ENCODE results near the gene EFL1. TPM values are rescaled to one million over a fixed set of nuclear protein-coding genes. Genes with fewer than 3 reads are reported as not detected.

Gene EFL1
- polyA plus RNA-seq, 2 of the 4 experiments (the other 2 are of a cell fraction), result 21.2 to 42.3 TPM

GRCh38 chr15:82129761-82130160, 132.8 kb downstream of the EFL1 start (continued):
- no peak for TF ChIP-seq HMGXB4 (CRISPR knock-in tag; IDR thresholded peaks at IDR 0.05; ENCODE audit: borderline replicate concordance)

- 78% methylated on average over 1 of the region's 1 CpG for WGBS (ENCODE audit: missing lambda C conversion rate)
- no peak overlapping the region for H3K4me3 ChIP-seq
- H3K4me1 ChIP-seq, result peaks cover 45% of the 10 kb centered on the region
- no peaks in the 10 kb centered on the region for H3K9me3 ChIP-seq
- peak; percentile 70 for FAIRE-seq
- no peak overlapping the region for H3K27ac ChIP-seq
- no peak for DNase-seq (ENCODE audit: low read depth in 1 of 2, low spot score in 1 of 2)
- TF ChIP-seq CBX8 (IDR thresholded peaks at IDR 0.05) (no peak), CEBPB (IDR thresholded peaks at IDR 0.05) (peak; percentile 71 to 73; a peak in 3 of 4 replicates), MAFK (IDR thresholded peaks at IDR 0.05; ENCODE audit: partially characterized antibody) (no peak), PHF8 (IDR thresholded peaks at IDR 0.05; ENCODE audit: borderline replicate concordance, low read depth) (no peak), KDM5A (IDR thresholded peaks at IDR 0.05) (no peak)
- TF ChIP-seq, protein P1, sequence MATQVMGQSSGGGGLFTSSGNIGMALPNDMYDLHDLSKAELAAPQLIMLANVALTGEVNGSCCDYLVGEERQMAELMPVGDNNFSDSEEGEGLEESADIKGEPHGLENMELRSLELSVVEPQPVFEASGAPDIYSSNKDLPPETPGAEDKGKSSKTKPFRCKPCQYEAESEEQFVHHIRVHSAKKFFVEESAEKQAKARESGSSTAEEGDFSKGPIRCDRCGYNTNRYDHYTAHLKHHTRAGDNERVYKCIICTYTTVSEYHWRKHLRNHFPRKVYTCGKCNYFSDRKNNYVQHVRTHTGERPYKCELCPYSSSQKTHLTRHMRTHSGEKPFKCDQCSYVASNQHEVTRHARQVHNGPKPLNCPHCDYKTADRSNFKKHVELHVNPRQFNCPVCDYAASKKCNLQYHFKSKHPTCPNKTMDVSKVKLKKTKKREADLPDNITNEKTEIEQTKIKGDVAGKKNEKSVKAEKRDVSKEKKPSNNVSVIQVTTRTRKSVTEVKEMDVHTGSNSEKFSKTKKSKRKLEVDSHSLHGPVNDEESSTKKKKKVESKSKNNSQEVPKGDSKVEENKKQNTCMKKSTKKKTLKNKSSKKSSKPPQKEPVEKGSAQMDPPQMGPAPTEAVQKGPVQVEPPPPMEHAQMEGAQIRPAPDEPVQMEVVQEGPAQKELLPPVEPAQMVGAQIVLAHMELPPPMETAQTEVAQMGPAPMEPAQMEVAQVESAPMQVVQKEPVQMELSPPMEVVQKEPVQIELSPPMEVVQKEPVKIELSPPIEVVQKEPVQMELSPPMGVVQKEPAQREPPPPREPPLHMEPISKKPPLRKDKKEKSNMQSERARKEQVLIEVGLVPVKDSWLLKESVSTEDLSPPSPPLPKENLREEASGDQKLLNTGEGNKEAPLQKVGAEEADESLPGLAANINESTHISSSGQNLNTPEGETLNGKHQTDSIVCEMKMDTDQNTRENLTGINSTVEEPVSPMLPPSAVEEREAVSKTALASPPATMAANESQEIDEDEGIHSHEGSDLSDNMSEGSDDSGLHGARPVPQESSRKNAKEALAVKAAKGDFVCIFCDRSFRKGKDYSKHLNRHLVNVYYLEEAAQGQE (IDR thresholded peaks at IDR 0.05), result no peak
- POLR2A ChIA-PET, result no interaction called here
- ATAC-seq, result no peak
- CTCF ChIA-PET, result interaction anchor here (1.1 to 33.1 kb wide), 3 partner anchors 11 to 22 kb away, joined by 4 to 570 read pairs (median 16); no protein-coding TSS in a partner anchor
- H3K4me2 ChIP-seq, result peak overlapping the region; percentile 56
These were observed 133.3 kb downstream of the EFL1 start for GRCh38 chr15:82129149-82129692.

GRCh38 chr15:82128401-82129148, 134.0 kb downstream of the EFL1 start:
- no peak overlapping the region for H3K4me3 ChIP-seq
- FAIRE-seq (no peak), ATAC-seq (no peak), DNase-seq (ENCODE audit: low read depth in 1 of 2, low spot score in 1 of 2) (no peak)
- H3K4me1 ChIP-seq, result peaks cover 43% of the 10 kb centered on the region
- H3K4me2 ChIP-seq, result no peak overlapping the region
- H3K9me3 ChIP-seq, result no peaks in the 10 kb centered on the region
- TF ChIP-seq BHLHE40 (IDR thresholded peaks at IDR 0.05; ENCODE audit: low read depth, low read length), result no peak
- TF ChIP-seq NR3C1 (IDR thresholded peaks at IDR 0.05), result no peak
- TF ChIP-seq, protein P2, sequence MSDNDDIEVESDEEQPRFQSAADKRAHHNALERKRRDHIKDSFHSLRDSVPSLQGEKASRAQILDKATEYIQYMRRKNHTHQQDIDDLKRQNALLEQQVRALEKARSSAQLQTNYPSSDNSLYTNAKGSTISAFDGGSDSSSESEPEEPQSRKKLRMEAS (IDR thresholded peaks at IDR 0.05), result no peak
- TF ChIP-seq, protein P3, sequence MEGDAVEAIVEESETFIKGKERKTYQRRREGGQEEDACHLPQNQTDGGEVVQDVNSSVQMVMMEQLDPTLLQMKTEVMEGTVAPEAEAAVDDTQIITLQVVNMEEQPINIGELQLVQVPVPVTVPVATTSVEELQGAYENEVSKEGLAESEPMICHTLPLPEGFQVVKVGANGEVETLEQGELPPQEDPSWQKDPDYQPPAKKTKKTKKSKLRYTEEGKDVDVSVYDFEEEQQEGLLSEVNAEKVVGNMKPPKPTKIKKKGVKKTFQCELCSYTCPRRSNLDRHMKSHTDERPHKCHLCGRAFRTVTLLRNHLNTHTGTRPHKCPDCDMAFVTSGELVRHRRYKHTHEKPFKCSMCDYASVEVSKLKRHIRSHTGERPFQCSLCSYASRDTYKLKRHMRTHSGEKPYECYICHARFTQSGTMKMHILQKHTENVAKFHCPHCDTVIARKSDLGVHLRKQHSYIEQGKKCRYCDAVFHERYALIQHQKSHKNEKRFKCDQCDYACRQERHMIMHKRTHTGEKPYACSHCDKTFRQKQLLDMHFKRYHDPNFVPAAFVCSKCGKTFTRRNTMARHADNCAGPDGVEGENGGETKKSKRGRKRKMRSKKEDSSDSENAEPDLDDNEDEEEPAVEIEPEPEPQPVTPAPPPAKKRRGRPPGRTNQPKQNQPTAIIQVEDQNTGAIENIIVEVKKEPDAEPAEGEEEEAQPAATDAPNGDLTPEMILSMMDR (IDR thresholded peaks at IDR 0.05), result no peak
- TF ChIP-seq ESRRA (IDR thresholded peaks at IDR 0.05; ENCODE audit: borderline replicate concordance, low read length), result no peak
- TF ChIP-seq HOXB5 (CRISPR knock-in tag; IDR thresholded peaks at IDR 0.05), result no peak
- no peak for TF ChIP-seq ATOH8 (CRISPR knock-in tag; IDR thresholded peaks at IDR 0.05; ENCODE audit: low read depth)
- TF ChIP-seq JUN (IDR thresholded peaks at IDR 0.05), result no peak
- no peak for TF ChIP-seq HMGXB4 (CRISPR knock-in tag; IDR thresholded peaks at IDR 0.05; ENCODE audit: borderline replicate concordance)
- no peak for TF ChIP-seq SMC3 (IDR thresholded peaks at IDR 0.05)
- no peak for TF ChIP-seq MAFK (IDR thresholded peaks at IDR 0.05; ENCODE audit: partially characterized antibody)
- TF ChIP-seq RNF2 (IDR thresholded peaks at IDR 0.05; ENCODE audit: borderline replicate concordance, low read depth), result no peak
- no peak for TF ChIP-seq SREBF2 (IDR thresholded peaks at IDR 0.05)
- H3K27ac ChIP-seq, result peak overlapping the region in 1 of 2 experiments; percentile 47; a peak in 2 of 6 replicates
- ChIA-PET POLR2A (interaction anchor here (1.5 kb wide), 1 partner anchor 82 kb away, joined by 3 read pairs; no protein-coding TSS in a partner anchor), CTCF (interaction anchor here (1.0 to 33.1 kb wide), 3 partner anchors 8 to 22 kb away, joined by 4 to 570 read pairs (median 16); no protein-coding TSS in a partner anchor)
- 84% methylated on average over 5 of the region's 5 CpGs for WGBS (ENCODE audit: missing lambda C conversion rate)
